HG02759 (cell line): ENCODE data around the gene RBMS3.

ENCODE experiments used
- ATAC-seq: cut with Tn5 transposase; IDR thresholded peaks from one replicate; pipeline ENCODE4 v1.9.1; 2021; ENCODE audit warnings: mild to moderate bottlenecking, moderate library complexity; ENCODE audit not compliant: unreplicated experiment

RBMS3 gene

GRCh38 chr3:29275309-29275708 lies 5.6 kb upstream of the RBMS3 start:
- ATAC-seq: no peak

DNA sequence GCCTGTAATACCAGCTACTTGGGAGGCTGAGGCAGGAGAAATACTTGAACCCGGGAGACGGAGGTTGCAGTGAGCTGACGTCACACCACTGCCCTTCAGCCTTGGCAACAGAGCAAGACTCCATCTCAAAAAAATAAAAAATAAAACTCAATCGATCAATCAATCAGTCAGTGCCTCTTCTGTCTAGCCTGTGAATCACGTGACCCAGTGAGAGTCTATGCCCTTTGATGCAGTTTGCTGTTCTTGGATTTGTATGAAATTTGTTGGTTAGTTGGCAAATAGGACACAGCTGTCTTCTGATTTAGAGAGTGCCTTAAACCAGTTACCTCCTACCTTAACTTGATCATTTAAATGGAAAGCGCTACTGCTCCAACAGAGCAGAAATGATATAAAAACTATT lies 3.6 kb upstream of the RBMS3 start:
- no peak for ATAC-seq

GRCh38 chr3:29279286-29279685 lies 1.6 kb upstream of the RBMS3 start:
- ATAC-seq: no peak

- no peak for ATAC-seq
Measured at GRCh38 chr3:29279806-29280205, 1.1 kb upstream of the RBMS3 start.

DNA sequence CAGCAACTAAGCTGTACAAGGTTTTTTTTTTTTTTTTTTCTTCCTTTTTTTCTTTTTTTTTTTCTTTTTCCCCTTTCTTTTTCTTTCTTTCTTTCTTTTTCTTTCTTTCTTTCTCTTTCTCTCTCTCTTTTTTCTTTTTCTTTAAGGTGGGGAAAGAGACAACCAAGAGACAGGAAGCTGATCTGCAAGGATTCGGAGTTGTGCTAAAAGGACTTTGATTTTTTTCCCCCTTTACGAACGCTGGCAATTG lies 148 bp downstream of the RBMS3 start:
- ATAC-seq: no peak

- peak; percentile 66 for ATAC-seq
Measured at GRCh38 chr3:29281344-29282241, 722 bp downstream of the RBMS3 start.

DNA sequence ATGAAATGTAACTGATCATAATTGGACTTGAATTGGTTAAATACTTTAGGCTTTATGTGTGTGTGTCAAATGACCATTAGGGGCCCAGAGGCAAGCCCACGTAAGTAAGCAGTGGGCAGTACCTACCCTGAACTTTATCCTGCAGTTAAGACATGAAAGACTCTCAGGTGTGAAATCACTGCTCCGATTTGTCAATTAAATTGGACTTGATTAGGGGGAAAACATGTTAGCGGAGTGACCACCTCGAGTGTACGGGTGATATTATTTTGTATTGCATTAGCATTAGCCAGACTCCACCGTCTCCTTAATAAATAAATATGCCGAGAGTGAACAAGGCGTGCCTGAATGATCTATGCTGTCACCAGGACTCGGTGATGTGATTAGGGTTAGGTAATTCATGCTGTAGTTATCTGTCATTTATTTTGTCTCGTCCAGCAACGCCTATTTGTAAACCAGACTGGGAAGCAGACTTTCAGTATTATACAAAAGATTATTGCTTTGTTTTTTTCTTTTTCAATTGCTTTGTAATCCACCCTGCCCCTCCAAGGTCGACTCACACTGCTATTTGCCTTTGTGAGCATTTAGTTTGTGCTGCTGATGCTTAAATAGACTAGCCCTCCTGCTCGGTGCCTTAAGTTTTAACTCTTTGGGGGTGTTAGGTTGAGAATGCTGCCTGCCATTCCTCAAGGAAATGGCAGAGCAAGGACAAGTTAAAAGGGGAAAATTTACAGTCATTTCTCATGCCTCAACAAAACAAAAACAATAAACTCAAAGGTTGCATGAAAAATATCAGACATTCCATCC lies 1.8 kb downstream of the RBMS3 start:
- ATAC-seq: no peak

DNA sequence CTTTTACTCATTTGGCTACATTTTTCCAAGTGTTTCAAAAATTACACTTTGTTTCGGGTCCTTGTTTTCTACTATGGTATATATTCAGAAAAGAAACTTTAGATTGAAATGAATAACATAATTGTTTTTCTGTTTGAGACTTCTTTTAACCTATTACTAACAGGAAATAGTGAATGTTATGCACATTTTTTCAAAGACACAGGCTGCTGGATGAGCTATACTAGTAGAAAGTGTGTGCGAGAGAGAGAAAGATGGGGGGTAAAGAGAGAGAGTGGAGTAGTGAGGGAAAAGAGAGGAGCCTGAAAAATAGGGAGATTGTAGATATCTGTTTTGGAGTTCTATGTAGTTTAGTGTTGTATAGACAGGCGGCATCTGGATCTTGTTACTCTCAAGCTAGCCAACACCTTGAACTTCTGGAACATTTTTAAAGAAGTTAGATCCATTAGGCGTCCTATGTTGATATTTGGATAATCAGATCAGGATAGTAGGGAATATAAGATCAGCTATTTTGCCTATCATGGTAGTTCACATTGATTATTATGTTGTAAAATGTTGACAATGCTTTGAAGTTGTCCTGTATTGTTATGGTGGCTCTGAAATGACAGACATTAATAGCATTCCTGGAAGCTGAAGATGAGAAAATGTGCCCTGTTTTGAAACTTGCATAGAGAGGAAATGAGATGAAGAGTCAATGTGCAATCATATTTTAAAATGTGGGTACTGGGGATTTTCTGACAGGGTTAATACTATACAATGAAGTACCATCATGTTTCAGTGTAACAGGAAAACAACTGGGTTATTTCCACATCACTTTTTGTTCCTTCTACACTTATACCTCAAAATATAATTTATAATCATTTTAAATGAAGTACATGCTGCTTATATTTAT lies 2.6 kb downstream of the RBMS3 start:
- peak; percentile 23 for ATAC-seq

DNA sequence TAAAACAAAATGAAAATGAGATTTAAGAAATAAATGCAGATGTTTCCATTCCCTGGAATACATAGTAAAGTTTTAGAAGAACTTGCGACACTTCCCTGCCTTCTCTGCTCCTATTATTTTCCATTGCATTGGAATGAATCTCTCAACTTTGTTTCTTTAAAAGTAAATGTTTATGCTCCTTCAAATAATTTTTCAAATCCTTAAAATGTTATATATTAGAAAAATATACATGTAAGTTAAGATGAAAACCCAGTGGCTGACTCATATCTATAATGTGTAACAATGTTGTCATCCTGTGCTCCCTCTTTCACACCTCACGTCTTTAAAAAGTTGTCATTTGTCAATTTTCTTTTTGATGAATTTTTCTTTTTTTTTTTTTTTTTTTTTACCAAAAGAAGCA lies 3.6 kb downstream of the RBMS3 start:
- no peak for ATAC-seq

- ATAC-seq: no peak
Measured at GRCh38 chr3:29285471-29286071, 4.7 kb downstream of the RBMS3 start.

- no peak for ATAC-seq
Measured at GRCh38 chr3:29286478-29287240, 5.8 kb downstream of the RBMS3 start.

- ATAC-seq: no peak
Measured at GRCh38 chr3:29290596-29290995, 9.7 kb downstream of the RBMS3 start.

- no peak for ATAC-seq
Measured at GRCh38 chr3:29291260-29291981, 10.6 kb downstream of the RBMS3 start.

GRCh38 chr3:29291982-29292363 lies 11.1 kb downstream of the RBMS3 start:
- ATAC-seq: no peak

DNA sequence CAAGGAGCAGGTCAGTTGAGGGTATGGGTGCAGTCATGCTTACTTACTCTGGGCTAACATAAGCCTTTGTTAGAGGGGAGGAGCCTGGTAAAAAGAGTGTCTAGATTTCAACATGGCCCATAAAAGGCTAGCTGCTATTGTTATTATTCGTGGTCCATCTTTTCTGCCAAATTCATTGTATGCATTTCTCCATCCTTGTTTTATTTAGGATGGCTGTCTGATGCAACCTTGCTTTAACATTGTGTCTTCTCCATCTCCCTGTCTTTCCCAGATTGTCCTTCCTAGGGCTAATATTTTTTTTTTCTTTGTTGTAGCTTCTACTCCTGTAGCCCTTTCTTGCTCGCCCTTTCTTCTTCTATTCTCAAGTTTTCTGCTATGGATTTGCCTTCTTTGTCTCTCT lies 12.6 kb downstream of the RBMS3 start:
- no peak for ATAC-seq

DNA sequence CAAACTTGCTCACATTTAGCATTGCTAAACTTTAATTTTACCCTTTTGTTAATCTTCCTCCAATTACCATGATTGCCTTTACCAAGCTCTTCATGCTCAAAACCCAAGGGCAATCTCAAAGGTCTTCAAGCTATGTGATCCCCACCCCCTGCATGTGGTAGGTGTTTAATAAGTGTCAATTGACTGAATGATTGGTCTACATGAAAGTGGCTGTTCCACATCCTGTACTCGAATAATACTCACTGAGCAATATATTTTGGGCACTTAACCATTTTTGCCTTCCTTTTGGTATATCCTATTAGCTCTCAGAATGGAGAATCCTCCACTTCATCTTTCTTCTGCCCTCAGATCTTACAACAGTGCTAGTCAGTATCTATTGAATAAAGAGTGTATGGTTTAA lies 17.1 kb downstream of the RBMS3 start:
- ATAC-seq: no peak

DNA sequence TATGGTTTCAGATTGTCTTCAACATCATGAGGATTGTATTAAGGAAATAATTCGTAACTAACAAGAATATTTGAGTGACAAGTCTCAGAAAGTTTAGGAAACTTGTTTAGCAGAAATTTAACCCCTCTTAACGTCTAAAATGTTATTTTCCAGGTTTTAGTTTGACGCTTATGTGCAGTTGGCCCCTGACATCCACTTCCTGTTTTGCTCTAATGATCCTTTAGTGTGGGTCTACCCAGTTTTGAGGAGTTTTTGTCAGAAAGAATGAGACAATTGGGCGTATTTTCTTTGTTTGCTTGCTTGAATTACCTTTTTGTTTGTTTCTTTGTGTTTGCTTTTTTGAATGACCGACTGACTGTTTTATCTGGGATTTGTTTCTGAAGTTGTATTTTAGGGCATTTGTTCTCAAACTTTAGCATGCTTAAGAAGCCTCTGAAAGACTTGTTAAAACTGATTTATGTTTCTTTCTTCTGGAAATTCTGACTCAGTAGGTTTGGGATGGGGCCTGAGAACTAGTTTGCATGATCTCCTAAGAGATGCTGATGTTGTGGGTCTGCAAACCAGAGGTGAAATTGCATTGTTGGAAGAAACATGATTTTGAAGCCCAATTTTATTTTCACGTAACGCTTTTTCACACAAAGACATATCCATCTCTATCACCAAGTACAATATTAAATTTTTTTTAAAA lies 20.6 kb downstream of the RBMS3 start:
- no peak for ATAC-seq

- ATAC-seq: no peak
Measured at GRCh38 chr3:29302619-29303018, 21.7 kb downstream of the RBMS3 start.

DNA sequence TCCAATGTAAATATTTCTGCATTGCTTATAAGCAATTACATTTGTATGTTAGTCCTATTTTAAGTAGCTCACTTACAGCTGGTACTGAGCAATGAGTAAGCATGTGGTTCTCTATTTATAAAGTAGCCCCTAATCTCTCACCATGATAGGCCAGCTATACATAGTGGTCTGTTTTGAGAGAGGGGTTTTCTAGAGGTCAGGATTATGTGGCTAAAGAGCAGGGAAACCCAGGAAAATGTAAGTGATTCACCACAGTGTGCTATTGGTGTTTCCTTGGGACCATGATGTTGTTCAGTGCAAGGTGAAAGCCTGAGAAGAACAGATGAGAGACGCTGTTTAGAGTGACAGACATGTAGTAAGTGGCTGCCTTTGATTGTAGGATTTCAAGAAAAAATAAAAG lies 26.4 kb downstream of the RBMS3 start:
- no peak for ATAC-seq
